ENCODE data around the gene SPACA6. TPM values are rescaled to one million over a fixed set of nuclear protein-coding genes. Genes with fewer than 3 reads are reported as not detected.

SPACA6 gene
- total RNA-seq, 4 donors from 2014 or later, result 0.74 to 5.1 (median 3.6) TPM

DNA sequence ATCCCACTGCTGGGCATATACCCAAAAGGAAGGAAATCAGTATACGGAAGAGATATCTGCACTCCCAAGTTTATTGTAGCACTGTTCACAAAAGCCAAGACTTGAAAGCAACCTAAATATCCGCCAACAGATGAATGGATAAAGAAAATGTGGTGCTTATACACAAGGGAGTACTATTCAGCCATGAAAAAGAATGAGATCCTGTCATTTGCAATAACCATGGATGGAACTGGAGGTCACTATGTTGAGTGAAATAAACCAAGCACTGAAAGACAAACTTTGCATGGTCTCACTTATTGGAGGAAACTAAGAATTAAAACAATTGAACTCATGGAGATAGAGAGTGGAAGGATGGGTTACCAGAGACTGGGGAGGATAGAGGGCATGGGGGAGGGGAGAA, 40.0 kb upstream of the SPACA6 start:
- TF ChIP-seq, protein P1, sequence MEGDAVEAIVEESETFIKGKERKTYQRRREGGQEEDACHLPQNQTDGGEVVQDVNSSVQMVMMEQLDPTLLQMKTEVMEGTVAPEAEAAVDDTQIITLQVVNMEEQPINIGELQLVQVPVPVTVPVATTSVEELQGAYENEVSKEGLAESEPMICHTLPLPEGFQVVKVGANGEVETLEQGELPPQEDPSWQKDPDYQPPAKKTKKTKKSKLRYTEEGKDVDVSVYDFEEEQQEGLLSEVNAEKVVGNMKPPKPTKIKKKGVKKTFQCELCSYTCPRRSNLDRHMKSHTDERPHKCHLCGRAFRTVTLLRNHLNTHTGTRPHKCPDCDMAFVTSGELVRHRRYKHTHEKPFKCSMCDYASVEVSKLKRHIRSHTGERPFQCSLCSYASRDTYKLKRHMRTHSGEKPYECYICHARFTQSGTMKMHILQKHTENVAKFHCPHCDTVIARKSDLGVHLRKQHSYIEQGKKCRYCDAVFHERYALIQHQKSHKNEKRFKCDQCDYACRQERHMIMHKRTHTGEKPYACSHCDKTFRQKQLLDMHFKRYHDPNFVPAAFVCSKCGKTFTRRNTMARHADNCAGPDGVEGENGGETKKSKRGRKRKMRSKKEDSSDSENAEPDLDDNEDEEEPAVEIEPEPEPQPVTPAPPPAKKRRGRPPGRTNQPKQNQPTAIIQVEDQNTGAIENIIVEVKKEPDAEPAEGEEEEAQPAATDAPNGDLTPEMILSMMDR (IDR thresholded peaks at IDR 0.05), result no peak
- no peak for TF ChIP-seq POLR2A (IDR thresholded peaks at IDR 0.05)
- no peak overlapping the region for H3K4me3 ChIP-seq (ENCODE audit: low read depth, poor library complexity, severe bottlenecking)
- DNase-seq (ENCODE audit: low spot score in 2 of 2), result no peak
- intact Hi-C loops (cut with DNase I; ENCODE audit: low total_unique reads), result no loop called here
- WGBS, 2 donors, result 24 to 39% methylated on average over 2 of the region's 2 CpGs

DNA sequence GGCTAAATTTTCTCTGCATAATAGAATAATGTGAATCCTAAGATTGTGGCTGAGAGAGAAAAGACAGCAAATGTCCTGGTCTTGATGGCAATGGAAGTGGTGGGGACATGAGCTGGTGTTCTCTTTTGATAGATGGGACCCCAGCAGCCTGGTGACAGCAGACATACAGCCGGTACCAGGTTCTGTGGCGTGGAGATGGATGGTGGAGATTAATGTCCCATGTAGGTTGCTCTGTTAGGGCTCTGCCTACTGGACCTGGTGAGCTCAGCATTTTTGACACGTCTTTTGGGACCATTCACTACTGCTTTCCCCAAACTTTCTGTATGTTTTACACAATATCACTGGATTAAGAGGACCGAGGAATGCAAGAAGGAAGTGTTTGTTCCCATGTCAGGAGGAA, 38.3 kb upstream of the SPACA6 start:
- intact Hi-C loops (cut with DNase I; ENCODE audit: low total_unique reads), result no loop called here
- H3K4me3 ChIP-seq (ENCODE audit: low read depth, poor library complexity, severe bottlenecking), result no peak overlapping the region
- WGBS, 2 donors, result 60 to 64% methylated on average over 4 of the region's 4 CpGs
- TF ChIP-seq POLR2A (IDR thresholded peaks at IDR 0.05), result no peak
- TF ChIP-seq, protein P1 (IDR thresholded peaks at IDR 0.05), result no peak
- DNase-seq (ENCODE audit: low spot score in 2 of 2), result no peak

DNA sequence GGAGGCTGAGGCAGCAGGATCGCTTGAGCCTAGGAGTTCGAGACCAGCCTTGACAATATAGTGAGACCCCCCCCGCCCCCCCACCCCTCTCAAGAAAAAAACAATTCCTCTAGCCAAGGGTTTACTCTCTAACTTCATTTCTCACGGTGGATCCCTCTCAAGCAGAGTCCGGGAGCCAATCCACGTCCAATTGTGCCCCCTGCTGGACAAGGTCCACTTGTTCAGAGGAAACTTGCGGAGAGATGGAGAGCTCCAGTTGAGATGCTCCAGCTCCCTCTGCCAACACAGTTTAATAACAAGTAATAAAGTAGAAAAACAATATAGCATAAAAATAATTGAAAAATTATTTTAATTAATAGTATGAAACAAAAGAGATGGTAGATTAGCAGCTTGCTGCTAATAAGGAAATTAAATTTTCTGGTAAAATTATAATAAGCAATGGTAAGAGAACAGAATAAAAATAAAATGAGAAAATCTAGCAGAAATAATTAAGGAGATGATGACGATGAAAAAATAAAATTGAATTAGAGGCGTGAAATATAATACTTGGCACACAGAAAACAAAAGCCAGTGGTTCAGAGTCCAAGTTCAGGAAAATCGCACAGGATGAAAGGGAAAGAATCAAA, 32.0 kb upstream of the SPACA6 start:
- TF ChIP-seq POLR2A (IDR thresholded peaks at IDR 0.05), result no peak
- TF ChIP-seq, protein P1 (IDR thresholded peaks at IDR 0.05), result no peak
- intact Hi-C loops (cut with DNase I; ENCODE audit: low total_unique reads), result no loop called here
- WGBS, 2 donors, result 9 to 13% methylated on average over 10 of the region's 10 CpGs
- peak in 1 of 2 donors; percentile 47 for DNase-seq (ENCODE audit: low spot score in 2 of 2)
- no peak overlapping the region for H3K4me3 ChIP-seq (ENCODE audit: low read depth, poor library complexity, severe bottlenecking)

DNA sequence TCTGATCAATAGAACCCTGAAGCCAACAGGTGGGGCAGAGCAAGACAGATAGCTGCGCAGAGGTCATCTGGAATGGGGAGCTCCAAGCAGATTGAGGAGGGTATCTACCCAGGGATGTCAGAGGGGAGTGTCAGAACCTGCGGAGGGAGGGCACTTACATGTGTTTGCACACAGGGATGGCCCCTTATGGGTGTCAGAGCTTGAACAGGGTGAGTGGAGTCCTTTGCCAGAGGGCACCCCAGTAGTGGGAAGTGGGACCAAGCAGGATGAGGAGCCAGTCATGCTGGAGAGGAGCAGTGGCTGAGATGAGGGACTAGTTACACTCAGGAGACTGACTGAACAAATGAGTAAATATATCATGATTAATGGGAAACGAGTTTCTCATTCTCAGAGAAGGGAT, 29.5 kb upstream of the SPACA6 start:
- no peak for DNase-seq (ENCODE audit: low spot score in 2 of 2)
- intact Hi-C loops (cut with DNase I; ENCODE audit: low total_unique reads), result no loop called here
- 45 to 57% methylated on average over 3 of the region's 3 CpGs for WGBS, 2 donors
- TF ChIP-seq POLR2A (IDR thresholded peaks at IDR 0.05), result no peak
- TF ChIP-seq, protein P1 (IDR thresholded peaks at IDR 0.05), result no peak
- H3K4me3 ChIP-seq (ENCODE audit: low read depth, poor library complexity, severe bottlenecking), result no peak overlapping the region

DNA sequence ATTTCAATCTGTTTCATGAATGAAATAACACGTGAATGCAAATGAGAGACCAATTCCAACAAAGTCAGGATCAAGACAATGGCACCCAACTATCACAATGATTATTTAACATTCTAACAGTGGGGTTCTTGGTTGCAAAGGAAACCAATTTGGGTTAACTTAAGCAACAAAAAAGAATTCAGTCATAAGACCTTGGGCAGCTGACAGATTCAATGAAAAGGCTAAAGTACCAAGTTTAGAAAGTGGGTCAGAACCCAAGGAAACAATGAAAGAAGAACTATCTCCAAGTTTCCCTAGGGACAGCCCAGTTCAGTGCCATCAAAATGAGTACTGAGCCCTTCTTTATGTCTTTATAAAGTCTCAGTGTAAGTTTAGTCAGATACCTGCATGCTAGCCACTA, 29.0 kb upstream of the SPACA6 start:
- no peak overlapping the region for H3K4me3 ChIP-seq (ENCODE audit: low read depth, poor library complexity, severe bottlenecking)
- intact Hi-C loops (cut with DNase I; ENCODE audit: low total_unique reads), result no loop called here
- 21 to 28% methylated on average over 1 of the region's 1 CpG for WGBS, 2 donors
- DNase-seq (ENCODE audit: low spot score in 2 of 2), result no peak
- TF ChIP-seq POLR2A (IDR thresholded peaks at IDR 0.05), result no peak
- TF ChIP-seq, protein P1 (IDR thresholded peaks at IDR 0.05), result no peak

DNA sequence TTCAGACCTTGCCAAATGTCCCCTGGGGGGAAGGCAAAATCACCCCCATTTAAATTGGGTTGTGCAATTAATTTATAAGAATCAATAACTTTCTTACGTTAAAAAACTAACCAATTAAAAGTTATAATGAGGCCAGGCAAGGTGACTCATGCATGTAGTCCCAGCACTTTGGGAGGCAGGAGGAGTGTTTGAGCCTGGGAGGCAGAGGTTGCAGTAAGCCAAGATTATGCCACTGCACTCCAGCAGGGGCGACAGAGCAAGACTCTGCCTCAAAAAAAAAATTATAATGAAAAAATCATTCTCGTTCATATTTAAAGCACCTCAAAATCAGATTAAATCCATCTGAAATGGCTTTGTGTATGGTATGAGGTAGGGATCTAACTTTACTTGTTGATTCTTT, 28.1 kb upstream of the SPACA6 start:
- TF ChIP-seq POLR2A (IDR thresholded peaks at IDR 0.05), result no peak
- TF ChIP-seq, protein P1 (IDR thresholded peaks at IDR 0.05), result no peak
- no peak overlapping the region for H3K4me3 ChIP-seq (ENCODE audit: low read depth, poor library complexity, severe bottlenecking)
- no peak for DNase-seq (ENCODE audit: low spot score in 2 of 2)
- intact Hi-C loops (cut with DNase I; ENCODE audit: low total_unique reads), result no loop called here
- 34 to 38% methylated on average over 3 of the region's 3 CpGs for WGBS, 2 donors
